ENCODE data around the gene AMZ1. TPM values are rescaled to one million over a fixed set of nuclear protein-coding genes. Genes with fewer than 3 reads are reported as not detected.
A peak's percentile ranks its signal among the peaks of the same experiment; 100 is the strongest.

Gene AMZ1
- total and polyA plus RNA-seq, 2 donors (not counting 1 experiment from before 2014, with no cell fraction given) = 0.26 to 0.33 TPM

GRCh38 chr7:2754086-2754485 is 66.1 kb downstream of the AMZ1 start:
- Histone ChIP-seq H3K4me3 (replicated peaks in 1 of 4; ENCODE audit: control extremely low read depth in 1 of 4, insufficient read depth in 1 of 4, low read depth in 3 of 4, low read length in 4 of 4) (no peak overlapping the region), H3K9me3 (ENCODE audit: control insufficient read depth, insufficient read depth, low read depth, low read length) (no peaks in the 10 kb centered on the region), H3K27ac (ENCODE audit: insufficient read depth, low read length) (no peak overlapping the region), H3K4me2 (ENCODE audit: extremely low read depth, insufficient read depth, low read length) (no peak overlapping the region), H2AFZ (ENCODE audit: low read length) (no peak overlapping the region), H3K4me1 (ENCODE audit: control insufficient read depth, extremely low read depth, insufficient read depth, low read length) (peaks cover 17% of the 10 kb centered on the region), H3K27me3 (ENCODE audit: control insufficient read depth, insufficient read depth, low read length) (no peaks in the 10 kb centered on the region), H3K9ac (ENCODE audit: insufficient read depth, low read length) (no peak overlapping the region), H4K20me1 (ENCODE audit: control insufficient read depth, extremely low read depth, insufficient read depth, low read length) (no peaks in the 10 kb centered on the region), H3K79me2 (ENCODE audit: control insufficient read depth, insufficient read depth, low read length) (peaks cover 42% of the 10 kb centered on the region), H3K36me3 (ENCODE audit: control insufficient read depth, insufficient read depth, low read length) (no peaks in the 10 kb centered on the region)
- TF ChIP-seq EZH2 (IDR thresholded peaks at IDR 0.05; ENCODE audit: low read length, missing control alignments) = no peak
- TF ChIP-seq CTCF (conservative IDR thresholded peaks at IDR 0.05 in 1 of 2, IDR thresholded peaks at IDR 0.05 in 1 of 2; ENCODE audit: low read depth in 1 of 2, low read length in 2 of 2) = no peak
- DNase-seq (ENCODE audit: low read depth in 2 of 2) = peak in 1 of 2 donors; percentile 51

DNA sequence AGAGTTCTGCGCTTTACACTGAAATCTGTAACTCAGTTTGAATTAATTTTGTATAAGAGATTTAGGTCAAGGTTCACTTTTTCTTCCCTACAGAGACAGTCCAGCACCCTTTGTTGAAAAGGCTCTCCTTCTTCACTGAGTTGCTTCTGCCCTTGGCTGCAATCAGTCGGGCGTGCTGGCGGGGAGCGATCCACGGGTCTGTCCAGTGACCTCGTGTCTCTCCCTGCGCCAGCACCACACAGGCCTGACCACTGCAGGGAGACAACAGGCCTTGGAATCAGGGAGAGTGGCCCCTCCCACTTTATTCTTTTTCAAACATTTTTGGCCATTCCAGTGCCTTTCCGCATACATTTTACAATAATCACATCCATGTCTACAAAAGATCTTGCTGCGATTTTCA is 66.9 kb downstream of the AMZ1 start:
- H3K27ac ChIP-seq (ENCODE audit: insufficient read depth, low read length) = no peak overlapping the region
- peaks cover 24% of the 10 kb centered on the region for H3K4me1 ChIP-seq (ENCODE audit: control insufficient read depth, extremely low read depth, insufficient read depth, low read length)
- H3K4me2 ChIP-seq (ENCODE audit: extremely low read depth, insufficient read depth, low read length) = no peak overlapping the region
- no peak for TF ChIP-seq CTCF (conservative IDR thresholded peaks at IDR 0.05 in 1 of 2, IDR thresholded peaks at IDR 0.05 in 1 of 2; ENCODE audit: low read depth in 1 of 2, low read length in 2 of 2)
- TF ChIP-seq EZH2 (IDR thresholded peaks at IDR 0.05; ENCODE audit: low read length, missing control alignments) = no peak
- no peak overlapping the region for H3K9ac ChIP-seq (ENCODE audit: insufficient read depth, low read length)
- no peak for DNase-seq (ENCODE audit: low read depth in 2 of 2)
- no peaks in the 10 kb centered on the region for H3K36me3 ChIP-seq (ENCODE audit: control insufficient read depth, insufficient read depth, low read length)
- no peak overlapping the region for H2AFZ ChIP-seq (ENCODE audit: low read length)
- H3K79me2 ChIP-seq (ENCODE audit: control insufficient read depth, insufficient read depth, low read length) = peaks cover 46% of the 10 kb centered on the region
- H3K9me3 ChIP-seq (ENCODE audit: control insufficient read depth, insufficient read depth, low read depth, low read length) = no peaks in the 10 kb centered on the region
- no peak overlapping the region for H3K4me3 ChIP-seq (replicated peaks in 1 of 4; ENCODE audit: control extremely low read depth in 1 of 4, insufficient read depth in 1 of 4, low read depth in 3 of 4, low read length in 4 of 4)
- H4K20me1 ChIP-seq (ENCODE audit: control insufficient read depth, extremely low read depth, insufficient read depth, low read length) = no peaks in the 10 kb centered on the region
- no peaks in the 10 kb centered on the region for H3K27me3 ChIP-seq (ENCODE audit: control insufficient read depth, insufficient read depth, low read length)

- Histone ChIP-seq H3K9ac (ENCODE audit: insufficient read depth, low read length) (no peak overlapping the region), H3K9me3 (ENCODE audit: control insufficient read depth, insufficient read depth, low read depth, low read length) (no peaks in the 10 kb centered on the region), H3K36me3 (ENCODE audit: control insufficient read depth, insufficient read depth, low read length) (no peaks in the 10 kb centered on the region), H2AFZ (ENCODE audit: low read length) (no peak overlapping the region), H4K20me1 (ENCODE audit: control insufficient read depth, extremely low read depth, insufficient read depth, low read length) (no peaks in the 10 kb centered on the region), H3K79me2 (ENCODE audit: control insufficient read depth, insufficient read depth, low read length) (peaks cover 47% of the 10 kb centered on the region), H3K4me2 (ENCODE audit: extremely low read depth, insufficient read depth, low read length) (no peak overlapping the region), H3K27ac (ENCODE audit: insufficient read depth, low read length) (no peak overlapping the region), H3K4me3 (replicated peaks in 1 of 4; ENCODE audit: control extremely low read depth in 1 of 4, insufficient read depth in 1 of 4, low read depth in 3 of 4, low read length in 4 of 4) (no peak overlapping the region), H3K27me3 (ENCODE audit: control insufficient read depth, insufficient read depth, low read length) (no peaks in the 10 kb centered on the region), H3K4me1 (ENCODE audit: control insufficient read depth, extremely low read depth, insufficient read depth, low read length) (peaks cover 30% of the 10 kb centered on the region)
- no peak for DNase-seq (ENCODE audit: low read depth in 2 of 2)
- TF ChIP-seq EZH2 (IDR thresholded peaks at IDR 0.05; ENCODE audit: low read length, missing control alignments) (no peak), CTCF (conservative IDR thresholded peaks at IDR 0.05 in 1 of 2, IDR thresholded peaks at IDR 0.05 in 1 of 2; ENCODE audit: low read depth in 1 of 2, low read length in 2 of 2) (no peak)
Observed at GRCh38 chr7:2755531-2755930, 67.5 kb downstream of the AMZ1 start.
